ENCODE data around the gene CLHC1. TPM values are rescaled to one million over a fixed set of nuclear protein-coding genes. Genes with fewer than 3 reads are reported as not detected.

CLHC1 gene
- total and polyA plus RNA-seq, 10 of the 15 experiments (the other 5 are each of a cell fraction or from before 2014, with no cell fraction given) = 2.6 to 6.8 (median 4.7) TPM

DNA sequence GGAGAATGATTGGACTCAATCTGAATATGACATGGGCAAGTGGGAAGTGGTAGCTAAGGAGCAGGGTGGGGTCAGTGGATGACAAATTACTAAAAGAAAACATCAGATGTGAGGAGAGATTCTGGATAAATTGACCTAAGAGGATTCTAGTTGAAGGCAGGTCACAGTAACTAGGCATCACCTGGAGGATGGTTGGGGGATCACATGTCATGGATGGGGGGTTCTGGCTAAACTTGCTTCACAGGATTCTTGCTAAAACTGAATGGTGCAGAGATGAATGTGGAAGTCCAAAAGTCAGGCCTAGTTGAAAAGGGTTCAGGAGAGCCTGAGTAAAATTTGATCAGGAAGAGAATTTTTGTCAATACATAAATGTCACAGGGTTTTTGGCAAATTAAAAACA is 18.3 kb downstream of the CLHC1 start:
- ChIA-PET SMC1A (ENCODE audit: uncharacterized antibody, unreplicated experiment) (interaction anchor here (0.7 kb wide), 1 partner anchor 222 kb away, joined by 3 read pairs; no protein-coding TSS in a partner anchor), POLR2A (no interaction called here)
- TF ChIP-seq FOXK2 (IDR thresholded peaks at IDR 0.05) = no peak
- TF ChIP-seq ELK1 (IDR thresholded peaks at IDR 0.05; ENCODE audit: low read depth, low read length) = no peak
- TF ChIP-seq MTA3 (IDR thresholded peaks at IDR 0.05; ENCODE audit: borderline replicate concordance, low read length) = no peak
- TF ChIP-seq MEF2B (IDR thresholded peaks at IDR 0.05; ENCODE audit: partially characterized antibody, poor library complexity, severe bottlenecking) = no peak
- TF ChIP-seq KAT2A (conservative IDR thresholded peaks at IDR 0.05; ENCODE audit: control insufficient read depth, low read depth, low read length) = no peak
- TF ChIP-seq, protein P1, sequence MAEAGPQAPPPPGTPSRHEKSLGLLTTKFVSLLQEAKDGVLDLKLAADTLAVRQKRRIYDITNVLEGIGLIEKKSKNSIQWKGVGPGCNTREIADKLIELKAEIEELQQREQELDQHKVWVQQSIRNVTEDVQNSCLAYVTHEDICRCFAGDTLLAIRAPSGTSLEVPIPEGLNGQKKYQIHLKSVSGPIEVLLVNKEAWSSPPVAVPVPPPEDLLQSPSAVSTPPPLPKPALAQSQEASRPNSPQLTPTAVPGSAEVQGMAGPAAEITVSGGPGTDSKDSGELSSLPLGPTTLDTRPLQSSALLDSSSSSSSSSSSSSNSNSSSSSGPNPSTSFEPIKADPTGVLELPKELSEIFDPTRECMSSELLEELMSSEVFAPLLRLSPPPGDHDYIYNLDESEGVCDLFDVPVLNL (IDR thresholded peaks at IDR 0.05; ENCODE audit: low read depth, low read length) = no peak
- TF ChIP-seq MLLT1 (IDR thresholded peaks at IDR 0.05) = no peak
- TF ChIP-seq CTCF (IDR thresholded peaks at IDR 0.05 in 2 of 3, conservative IDR thresholded peaks at IDR 0.05 in 1 of 3; ENCODE audit: control insufficient read depth in 2 of 3, extremely low read depth in 1 of 3, insufficient read depth in 1 of 3, low read depth in 3 of 3, low read length in 3 of 3) = no peak
- TF ChIP-seq SREBF2 (IDR thresholded peaks at IDR 0.05; ENCODE audit: low read length) = no peak
- TF ChIP-seq NFYA (IDR thresholded peaks at IDR 0.05; ENCODE audit: borderline replicate concordance, low read depth, low read length) = no peak
- no peak for TF ChIP-seq ZNF24 (IDR thresholded peaks at IDR 0.05)
- TF ChIP-seq POLR2A (IDR thresholded peaks at IDR 0.05; ENCODE audit: low read depth, low read length) = no peak
- TF ChIP-seq EZH2 (IDR thresholded peaks at IDR 0.05; ENCODE audit: borderline replicate concordance, control insufficient read depth, low read depth, low read length) = no peak
- TF ChIP-seq NFXL1 (IDR thresholded peaks at IDR 0.05; ENCODE audit: borderline replicate concordance) = no peak
- TF ChIP-seq NKRF (conservative IDR thresholded peaks at IDR 0.05) = no peak
- TF ChIP-seq, protein P2, sequence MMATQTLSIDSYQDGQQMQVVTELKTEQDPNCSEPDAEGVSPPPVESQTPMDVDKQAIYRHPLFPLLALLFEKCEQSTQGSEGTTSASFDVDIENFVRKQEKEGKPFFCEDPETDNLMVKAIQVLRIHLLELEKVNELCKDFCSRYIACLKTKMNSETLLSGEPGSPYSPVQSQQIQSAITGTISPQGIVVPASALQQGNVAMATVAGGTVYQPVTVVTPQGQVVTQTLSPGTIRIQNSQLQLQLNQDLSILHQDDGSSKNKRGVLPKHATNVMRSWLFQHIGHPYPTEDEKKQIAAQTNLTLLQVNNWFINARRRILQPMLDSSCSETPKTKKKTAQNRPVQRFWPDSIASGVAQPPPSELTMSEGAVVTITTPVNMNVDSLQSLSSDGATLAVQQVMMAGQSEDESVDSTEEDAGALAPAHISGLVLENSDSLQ (IDR thresholded peaks at IDR 0.05) = no peak
- TF ChIP-seq NR2C1 (IDR thresholded peaks at IDR 0.05) = no peak

More for the DNA sequence above, 18.3 kb downstream of the CLHC1 start:
- RAD21 ChIA-PET (ENCODE audit: unreplicated experiment) = no interaction called here
- H3K4me2 ChIP-seq (ENCODE audit: control insufficient read depth, insufficient read depth) = no peak overlapping the region
- no peaks in the 10 kb centered on the region for H3K9me3 ChIP-seq (replicated peaks; ENCODE audit: control insufficient read depth, insufficient read depth, low read length)
- no TSS peak for BruUV-seq (replicated peaks)
- no peaks in the 10 kb centered on the region for H3K79me2 ChIP-seq (ENCODE audit: control insufficient read depth, insufficient read depth, low read length)
- no peak overlapping the region for H2AFZ ChIP-seq (ENCODE audit: control insufficient read depth, low read depth, low read length)
- CTCF ChIA-PET = interaction anchor here (1.5 kb wide), 1 partner anchor 9 kb away, joined by 3 read pairs; no protein-coding TSS in a partner anchor
- FAIRE-seq = no peak
- DNase-seq (ENCODE audit: low read depth, low spot score) = no peak
- no peaks in the 10 kb centered on the region for H4K20me1 ChIP-seq (ENCODE audit: control insufficient read depth, insufficient read depth)
- H3K4me3 ChIP-seq = no peak overlapping the region
- in situ Hi-C loops (cut with MboI) (no loop called here), intact Hi-C loops (cut with micrococcal nuclease; ENCODE audit: unreplicated experiment) (no loop called here)
- no peak overlapping the region for H3K9ac ChIP-seq (ENCODE audit: control insufficient read depth, insufficient read depth, low read length)
- H3K4me1 ChIP-seq (ENCODE audit: control insufficient read depth, insufficient read depth, low read length) = no peaks in the 10 kb centered on the region
- H3K27ac ChIP-seq (ENCODE audit: control insufficient read depth, insufficient read depth) = no peak overlapping the region
- no peak for ATAC-seq
- no peaks in the 10 kb centered on the region for H3K36me3 ChIP-seq (ENCODE audit: control insufficient read depth in 2 of 2, insufficient read depth in 2 of 2, low read length in 1 of 2)
- no peaks in the 10 kb centered on the region for H3K27me3 ChIP-seq (replicated peaks in 1 of 2; ENCODE audit: control insufficient read depth in 2 of 2, insufficient read depth in 2 of 2, low read length in 1 of 2)
